Mesenchymal stem cell (in vitro differentiated cells and primary cell): ENCODE measurements around the gene TP73.

ENCODE experiments used
- DNase-seq: peaks from one replicate; pipeline ENCODE4 v3.0.0-alpha.2; 2013
- H2AFZ ChIP-seq: one replicate; pipeline ENCODE4 v1.6.1; 2013; ENCODE audit warnings: low read depth, mild to moderate bottlenecking, control low read depth, inconsistent platforms, low read length, moderate library complexity
- H2AK5ac ChIP-seq: 2 replicates; pipeline ENCODE4 v1.6.1; 2013; ENCODE audit warnings: low read length, moderate library complexity, mild to moderate bottlenecking, inconsistent platforms; ENCODE audit not compliant: severe bottlenecking
- H2BK120ac ChIP-seq: one replicate; pipeline ENCODE4 v1.6.1; 2013; ENCODE audit warnings: low read depth, mild to moderate bottlenecking, inconsistent platforms, low read length, moderate library complexity
- H2BK12ac ChIP-seq, 2 experiments: one replicate each; pipeline ENCODE4 v1.6.1; 2013; ENCODE audit warnings: inconsistent platforms in 2 of 2, low read length in 2 of 2, mild to moderate bottlenecking in 2 of 2, moderate library complexity in 2 of 2, control low read depth in 1 of 2
- H2BK15ac ChIP-seq: one replicate; pipeline ENCODE4 v1.6.1; 2013; ENCODE audit warnings: mild to moderate bottlenecking, low read depth, inconsistent platforms; ENCODE audit not compliant: poor library complexity, severe bottlenecking
- H2BK5ac ChIP-seq: 2 replicates; pipeline ENCODE4 v1.6.1; 2013; ENCODE audit warnings: low read depth, mild to moderate bottlenecking, low read length, control low read depth, inconsistent platforms; ENCODE audit not compliant: poor library complexity, severe bottlenecking
- H3K14ac ChIP-seq, 2 experiments: one replicate each; pipeline ENCODE4 v1.6.1; 2013; ENCODE audit warnings: inconsistent platforms in 2 of 2, low read length in 2 of 2, control low read depth in 1 of 2, mild to moderate bottlenecking in 1 of 2, moderate library complexity in 1 of 2
- H3K18ac ChIP-seq, 2 experiments: one replicate each; pipeline ENCODE4 v1.6.1; 2013; ENCODE audit warnings: inconsistent platforms in 2 of 2, low read length in 2 of 2, control low read depth in 1 of 2, low read depth in 1 of 2, mild to moderate bottlenecking in 1 of 2
- H3K23ac ChIP-seq, 2 experiments: one replicate each; pipeline ENCODE4 v1.6.1; 2013; ENCODE audit warnings: inconsistent platforms in 2 of 2, low read length in 2 of 2, mild to moderate bottlenecking in 2 of 2, moderate library complexity in 2 of 2, control low read depth in 1 of 2
- H3K27ac ChIP-seq: 2 replicates; pipeline ENCODE4 v1.5.1; 2013; ENCODE audit warnings: mild to moderate bottlenecking, moderate library complexity, low read length, control low read depth, inconsistent platforms; ENCODE audit not compliant: poor library complexity, severe bottlenecking
- H3K27me3 ChIP-seq, 2 experiments: 2 replicates each; pipeline versions ENCODE4 v1.6.1 to v1.7.0; 2013; ENCODE audit warnings: low read length in 2 of 2, mild to moderate bottlenecking in 2 of 2, moderate library complexity in 2 of 2, control low read depth in 1 of 2, inconsistent platforms in 1 of 2; ENCODE audit not compliant: control insufficient read depth in 1 of 2, insufficient read depth in 1 of 2
- H3K36me3 ChIP-seq, 2 experiments: 2 replicates each; pipeline versions ENCODE4 v1.6.1 to v1.7.0; 2013; ENCODE audit warnings: low read length in 2 of 2, control low read depth in 1 of 2, inconsistent platforms in 1 of 2, low read depth in 1 of 2, mild to moderate bottlenecking in 1 of 2; ENCODE audit not compliant: insufficient read depth in 2 of 2, control insufficient read depth in 1 of 2
- H3K4ac ChIP-seq, 2 experiments: one replicate each; pipeline ENCODE4 v1.6.1; 2013; ENCODE audit warnings: inconsistent platforms in 2 of 2, low read length in 2 of 2, mild to moderate bottlenecking in 2 of 2, moderate library complexity in 2 of 2, control low read depth in 1 of 2, low read depth in 1 of 2
- H3K4me1 ChIP-seq: 2 replicates; pipeline ENCODE4 v1.6.1; 2013; ENCODE audit warnings: low read depth, low read length, control low read depth; ENCODE audit not compliant: control insufficient read depth, insufficient read depth
- H3K4me2 ChIP-seq: 2 replicates; pipeline ENCODE4 v1.6.1; 2013; ENCODE audit warnings: low read length, mild to moderate bottlenecking, inconsistent platforms; ENCODE audit not compliant: poor library complexity, severe bottlenecking
- H3K4me3 ChIP-seq, 2 experiments: 2 replicates each; pipeline versions ENCODE4 v1.5.1 to v1.7.0; 2013; ENCODE audit warnings: low read length in 2 of 2, mild to moderate bottlenecking in 2 of 2, control low read depth in 1 of 2, low read depth in 1 of 2; ENCODE audit not compliant: insufficient read depth in 1 of 2
- H3K79me1 ChIP-seq: replicated peaks from 2 replicates; pipeline ENCODE4 v1.6.1; 2013; ENCODE audit warnings: mild to moderate bottlenecking, control low read depth, low read length, inconsistent platforms; ENCODE audit not compliant: poor library complexity, severe bottlenecking
- H3K9ac ChIP-seq: 2 replicates; pipeline ENCODE4 v1.7.0; 2013; ENCODE audit warnings: mild to moderate bottlenecking, low read length, moderate library complexity
- H3K9me3 ChIP-seq: 2 replicates; pipeline ENCODE4 v1.7.0; 2013; ENCODE audit warnings: mild to moderate bottlenecking, low read length; ENCODE audit not compliant: control insufficient read depth
- H4K8ac ChIP-seq: one replicate; pipeline ENCODE4 v1.6.1; 2013; ENCODE audit warnings: inconsistent platforms, mild to moderate bottlenecking, low read length, moderate library complexity
- H4K91ac ChIP-seq: one replicate; pipeline ENCODE4 v1.6.1; 2013; ENCODE audit warnings: mild to moderate bottlenecking, low read length, inconsistent platforms
- WGBS: methylation state at CpG from one replicate; pipeline ENCODE4 v1.1.7; 2013; ENCODE audit warnings: mixed read lengths; 5-methylcytosine and 5-hydroxymethylcytosine counted together

The TP73 gene

GRCh38 chr1:3685906-3686305, 33.6 kb downstream of the TP73 start:
- Histone ChIP-seq H3K27me3 (peaks cover 45 to 72% of the 10 kb centered on the region in 2 experiments), H2BK12ac (no peak overlapping the region)
- 87% methylated on average over 19 of the region's 19 CpGs for WGBS

GRCh38 chr1:3687504-3687903, 35.2 kb downstream of the TP73 start:
- Histone ChIP-seq H3K36me3 (no peaks in the 10 kb centered on the region), H2BK5ac (no peak overlapping the region), H3K4ac (no peak overlapping the region), H3K23ac (no peak overlapping the region), H3K27ac (no peak overlapping the region), H4K91ac (no peak overlapping the region), H3K79me1 (no peaks in the 10 kb centered on the region), H2AK5ac (no peak overlapping the region), H3K27me3 (peaks cover 45 to 81% of the 10 kb centered on the region in 2 experiments), H3K4me1 (no peaks in the 10 kb centered on the region), H3K4me2 (no peak overlapping the region), H3K14ac (no peak overlapping the region), H3K9ac (no peak overlapping the region), H2AFZ (no peak overlapping the region), H3K4me3 (no peak overlapping the region), H4K8ac (no peak overlapping the region), H2BK15ac (no peak overlapping the region), H3K9me3 (no peaks in the 10 kb centered on the region), H3K18ac (no peak overlapping the region), H2BK12ac (no peak overlapping the region), H2BK120ac (no peak overlapping the region)
- no peak for DNase-seq
- 75% methylated on average over 10 of the region's 12 CpGs for WGBS

More at GRCh38 chr1:3685906-3686305, 33.6 kb downstream of the TP73 start:
- Histone ChIP-seq H3K4me1 (peaks cover 2% of the 10 kb centered on the region), H3K36me3 (no peaks in the 10 kb centered on the region), H3K79me1 (no peaks in the 10 kb centered on the region), H2AFZ (no peak overlapping the region), H3K4me3 (peak overlapping the region in 1 of 2 experiments; percentile 18), H3K4me2 (no peak overlapping the region), H4K91ac (no peak overlapping the region), H3K14ac (no peak overlapping the region), H4K8ac (no peak overlapping the region), H2BK5ac (no peak overlapping the region), H3K27ac (no peak overlapping the region), H2BK15ac (no peak overlapping the region), H3K23ac (no peak overlapping the region), H3K18ac (no peak overlapping the region), H3K9ac (no peak overlapping the region), H3K9me3 (no peaks in the 10 kb centered on the region), H2BK120ac (no peak overlapping the region), H3K4ac (no peak overlapping the region), H2AK5ac (no peak overlapping the region)
- no peak for DNase-seq

- no peak overlapping the region for H2BK15ac ChIP-seq
- no peak overlapping the region for H3K23ac ChIP-seq
- H3K27ac ChIP-seq = no peak overlapping the region
- H3K14ac ChIP-seq = no peak overlapping the region
- H3K9me3 ChIP-seq = no peaks in the 10 kb centered on the region
- H2BK5ac ChIP-seq = no peak overlapping the region
- DNase-seq = no peak
- no peak overlapping the region for H3K4me2 ChIP-seq
- 57% methylated on average over 29 of the region's 29 CpGs for WGBS
- H3K27me3 ChIP-seq = peaks cover 36 to 75% of the 10 kb centered on the region in 2 experiments
- H4K8ac ChIP-seq = no peak overlapping the region
- H3K9ac ChIP-seq = no peak overlapping the region
- H2AFZ ChIP-seq = no peak overlapping the region
- H2AK5ac ChIP-seq = no peak overlapping the region
- no peak overlapping the region for H3K4me3 ChIP-seq
- H4K91ac ChIP-seq = no peak overlapping the region
- H3K18ac ChIP-seq = no peak overlapping the region
- no peak overlapping the region for H3K4ac ChIP-seq
- H3K79me1 ChIP-seq = no peaks in the 10 kb centered on the region
- no peaks in the 10 kb centered on the region for H3K36me3 ChIP-seq
- H2BK120ac ChIP-seq = no peak overlapping the region
- H2BK12ac ChIP-seq = no peak overlapping the region
- H3K4me1 ChIP-seq = no peaks in the 10 kb centered on the region
Measured at GRCh38 chr1:3688356-3689137, 36.2 kb downstream of the TP73 start.

- Histone ChIP-seq H2AFZ (no peak overlapping the region), H2AK5ac (no peak overlapping the region), H3K36me3 (no peaks in the 10 kb centered on the region), H3K4me2 (no peak overlapping the region), H4K8ac (no peak overlapping the region), H3K9me3 (no peaks in the 10 kb centered on the region), H2BK5ac (no peak overlapping the region), H3K9ac (no peak overlapping the region), H3K4me3 (no peak overlapping the region), H3K4ac (no peak overlapping the region), H2BK15ac (no peak overlapping the region), H3K79me1 (no peaks in the 10 kb centered on the region), H3K23ac (no peak overlapping the region), H3K18ac (no peak overlapping the region), H4K91ac (no peak overlapping the region), H3K27me3 (peaks cover 30 to 70% of the 10 kb centered on the region in 2 experiments), H3K27ac (no peak overlapping the region), H3K14ac (no peak overlapping the region), H2BK12ac (no peak overlapping the region), H3K4me1 (no peaks in the 10 kb centered on the region), H2BK120ac (no peak overlapping the region)
- no peak for DNase-seq
- 76% methylated on average over 18 of the region's 19 CpGs for WGBS
Measured at GRCh38 chr1:3689138-3689750, 36.9 kb downstream of the TP73 start.
